ENCODE data around the gene N4BP3.
"Not testable (repeated sequence)": the region's sequence is repeated elsewhere in the genome, so short reads cannot be mapped to it uniquely, and the experiment has no call there.

N4BP3 gene

GRCh38 chr5:178122346-178122745 is 9.0 kb downstream of the N4BP3 start:
- H3K27ac ChIP-seq: no peak overlapping the region
- no peak for TF ChIP-seq CTCF (IDR thresholded peaks at IDR 0.05; ENCODE audit: low read depth, low read length, missing control alignments)
- no peak for DNase-seq
- no peak overlapping the region for H3K4me3 ChIP-seq (ENCODE audit: low read depth, low read length)
- no peaks in the 10 kb centered on the region for H3K36me3 ChIP-seq (replicated peaks)
- in situ Hi-C loops (cut with HindIII; ENCODE audit: low pct_ligation_motif_present, low sequenced_read_pairs): no loop called here
- H3K27me3 ChIP-seq (replicated peaks): no peaks in the 10 kb centered on the region

- H3K36me3 ChIP-seq (replicated peaks): no peaks in the 10 kb centered on the region
- in situ Hi-C loops (cut with HindIII; ENCODE audit: low pct_ligation_motif_present, low sequenced_read_pairs): no loop called here
- DNase-seq: no peak
- TF ChIP-seq CTCF (IDR thresholded peaks at IDR 0.05; ENCODE audit: low read depth, low read length, missing control alignments): no peak
- H3K27me3 ChIP-seq (replicated peaks): no peaks in the 10 kb centered on the region
- H3K27ac ChIP-seq: no peak overlapping the region
- H3K4me3 ChIP-seq (ENCODE audit: low read depth, low read length): no peak overlapping the region
Observed at GRCh38 chr5:178123094-178123965, 10.0 kb downstream of the N4BP3 start.

DNA sequence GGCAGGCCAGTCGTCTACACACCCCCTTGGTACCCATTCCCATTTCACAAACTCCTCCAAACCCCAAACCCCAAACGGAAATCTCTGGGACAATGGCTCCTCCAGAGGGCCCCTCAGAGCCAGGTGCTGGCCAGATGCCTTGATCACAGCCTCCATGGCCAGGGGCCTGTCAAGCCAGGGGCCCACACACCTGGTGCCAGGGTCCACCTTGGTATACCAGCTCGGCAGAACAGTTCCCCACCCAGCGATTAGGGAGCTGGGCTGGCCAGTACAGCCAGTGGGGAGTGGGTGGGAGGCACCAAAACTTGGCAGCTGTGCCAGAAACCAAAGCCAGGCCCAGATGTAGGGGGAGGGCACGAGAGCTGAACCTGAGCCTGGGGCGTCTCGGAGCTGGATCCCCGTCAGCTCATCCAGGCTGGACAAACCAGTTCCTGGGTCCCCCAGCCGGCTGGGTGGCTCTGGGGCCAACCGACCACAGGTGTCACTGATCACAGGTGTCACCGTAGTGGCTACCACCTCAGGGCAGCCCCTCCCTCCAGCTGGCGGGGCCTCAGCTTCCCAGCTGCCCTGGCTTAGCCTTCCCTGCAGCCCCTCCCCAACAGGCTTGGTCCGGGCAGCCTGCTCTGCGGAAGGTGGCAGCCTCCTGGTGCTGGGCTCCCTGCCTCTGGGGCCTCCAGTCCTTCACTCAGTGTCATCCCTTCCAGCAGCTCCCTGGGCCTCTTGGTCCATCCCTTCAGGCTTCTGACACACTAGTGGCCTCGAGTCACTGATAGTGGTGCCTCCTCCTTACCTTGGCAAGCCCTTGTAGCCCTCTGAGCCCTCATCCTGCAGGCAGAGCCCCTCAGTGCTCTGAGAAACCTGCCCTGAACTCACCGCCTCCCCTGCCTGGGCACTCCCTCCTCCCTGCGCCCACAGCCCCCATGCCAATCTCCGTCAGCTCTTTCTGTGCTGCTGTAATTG is 10.9 kb downstream of the N4BP3 start:
- in situ Hi-C loops (cut with HindIII; ENCODE audit: low pct_ligation_motif_present, low sequenced_read_pairs): no loop called here
- H3K27ac ChIP-seq: no peak overlapping the region

DNA sequence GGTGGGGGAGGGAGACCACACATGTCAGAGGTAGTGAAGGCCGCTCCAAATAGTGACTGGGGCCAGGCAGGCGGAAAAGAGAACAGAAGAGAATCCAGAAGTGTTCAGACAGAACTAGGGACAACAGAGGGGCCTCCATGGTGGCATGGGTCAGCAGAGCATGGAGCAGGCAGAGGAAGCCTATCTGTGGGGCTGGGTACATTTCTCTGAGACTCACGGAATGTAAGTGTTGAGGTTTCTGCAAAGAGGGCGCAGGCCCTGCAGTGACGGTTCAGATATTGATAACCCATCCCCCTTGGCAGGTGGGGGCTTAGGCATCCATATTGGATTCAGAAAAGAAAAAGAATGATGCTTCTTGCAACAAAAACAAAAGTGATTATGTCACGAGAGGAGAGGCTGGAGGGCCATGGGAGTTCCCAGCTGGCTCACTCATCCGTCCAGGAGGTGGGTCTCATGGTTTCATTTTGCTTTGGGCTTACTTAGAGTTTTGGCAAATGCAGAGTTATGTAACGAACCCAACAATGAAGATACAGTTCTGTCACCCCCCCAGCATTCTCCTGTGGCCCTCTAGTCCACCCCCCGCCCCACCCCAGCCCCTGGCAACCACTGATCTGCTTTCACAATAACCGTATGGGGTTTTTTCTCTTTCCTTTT is 12.0 kb downstream of the N4BP3 start:
- in situ Hi-C loops (cut with HindIII; ENCODE audit: low pct_ligation_motif_present, low sequenced_read_pairs): no loop called here
- Histone ChIP-seq H3K36me3 (replicated peaks) (no peaks in the 10 kb centered on the region), H3K27ac (no peak overlapping the region), H3K27me3 (replicated peaks) (no peaks in the 10 kb centered on the region), H3K4me3 (ENCODE audit: low read depth, low read length) (no peak overlapping the region)
- DNase-seq: no peak
- no peak for TF ChIP-seq CTCF (IDR thresholded peaks at IDR 0.05; ENCODE audit: low read depth, low read length, missing control alignments)

More for the DNA sequence above, 10.9 kb downstream of the N4BP3 start:
- H3K4me3 ChIP-seq (ENCODE audit: low read depth, low read length): no peak overlapping the region
- TF ChIP-seq CTCF (IDR thresholded peaks at IDR 0.05; ENCODE audit: low read depth, low read length, missing control alignments): no peak
- H3K27me3 ChIP-seq (replicated peaks): no peaks in the 10 kb centered on the region
- no peaks in the 10 kb centered on the region for H3K36me3 ChIP-seq (replicated peaks)
- no peak for DNase-seq

- Histone ChIP-seq H3K27ac (no peak overlapping the region), H3K4me3 (ENCODE audit: low read depth, low read length) (no peak overlapping the region), H3K36me3 (replicated peaks) (no peaks in the 10 kb centered on the region), H3K27me3 (replicated peaks) (no peaks in the 10 kb centered on the region)
- in situ Hi-C loops (cut with HindIII; ENCODE audit: low pct_ligation_motif_present, low sequenced_read_pairs): no loop called here
- no peak for DNase-seq
- no peak for TF ChIP-seq CTCF (IDR thresholded peaks at IDR 0.05; ENCODE audit: low read depth, low read length, missing control alignments)
Observed at GRCh38 chr5:178126556-178126955, 13.2 kb downstream of the N4BP3 start.

DNA sequence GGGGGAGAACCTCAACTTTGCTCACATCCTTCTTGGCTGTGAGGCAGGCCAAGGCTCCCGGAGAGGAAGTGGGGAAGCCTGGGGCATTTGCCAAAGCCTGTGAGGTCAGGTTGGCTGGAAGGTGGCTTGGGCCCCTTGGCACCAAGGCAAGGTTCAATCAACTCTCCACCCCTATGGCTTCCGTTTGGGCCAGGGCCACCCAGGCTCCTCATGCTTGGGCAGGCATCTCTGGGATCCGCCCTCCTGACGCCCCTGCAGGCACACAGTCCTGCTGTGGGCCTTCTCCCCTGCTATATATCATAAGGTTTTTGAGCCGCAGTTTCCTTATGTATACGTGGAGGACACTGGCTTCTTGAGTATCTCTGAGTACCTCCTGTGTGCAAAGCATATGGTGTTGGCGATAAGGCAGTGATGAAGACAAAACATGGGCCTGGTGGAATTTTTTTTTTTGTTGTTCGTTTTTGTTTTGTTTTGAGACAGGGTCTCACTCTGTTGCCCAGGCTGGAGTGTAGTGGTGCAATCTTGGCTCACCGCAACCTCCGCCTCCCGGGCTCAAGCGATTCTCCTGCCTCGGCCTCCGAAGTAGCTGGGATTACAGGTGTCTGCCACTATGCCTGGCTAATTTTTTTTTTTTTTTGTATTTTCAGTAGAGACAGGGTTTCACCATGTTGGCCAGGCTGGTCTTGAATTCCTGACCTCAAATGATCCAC is 14.1 kb downstream of the N4BP3 start:
- H3K27ac ChIP-seq; H3K4me3 ChIP-seq (ENCODE audit: low read depth, low read length); H3K27me3 ChIP-seq (replicated peaks); in situ Hi-C loops (cut with HindIII; ENCODE audit: low pct_ligation_motif_present, low sequenced_read_pairs); H3K36me3 ChIP-seq (replicated peaks); DNase-seq: not testable (repeated sequence)
